Stomach (tissue), 9 donors: ENCODE results near the gene SAAL1. TPM values are rescaled to one million over a fixed set of nuclear protein-coding genes. Genes with fewer than 3 reads are reported as not detected.

Experiments used
- DNase-seq, 2 donors: peaks; one replicate each; pipeline versions ENCODE4 v3.0.0 to v3.0.0-alpha.2; 2013 to 2019
- H3K27ac ChIP-seq, 5 donors: fragments of 200-600 bp in 4 of 5; sonication (generic) in 4 of 5; one replicate each; pipeline ENCODE4 v1.5.1; 2013 to 2019; ENCODE audit warnings: mild to moderate bottlenecking in 1 of 5, moderate library complexity in 1 of 5
- H3K27me3 ChIP-seq, 3 donors: fragments of 200-600 bp; sonication (generic); one replicate each; pipeline ENCODE4 v1.5.1; 2017 to 2019; ENCODE audit warnings: mixed run types in 1 of 3
- H3K36me3 ChIP-seq, 4 donors: fragments of 200-600 bp; sonication (generic); 1 replicate in 3 of 4; 2 replicates in 1 of 4; pipeline ENCODE4 v1.5.1; 2016 to 2019
- H3K4me1 ChIP-seq, 4 donors: fragments of 200-600 bp; sonication (generic); one replicate each; pipeline ENCODE4 v1.5.1; 2016 to 2019
- H3K4me3 ChIP-seq, 4 donors: fragments of 200-600 bp; sonication (generic) in 3 of 4; one replicate each; pipeline ENCODE4 v1.5.1; 2016 to 2019; ENCODE audit warnings: mild to moderate bottlenecking in 1 of 4
- H3K9me3 ChIP-seq, 4 donors: fragments of 200-600 bp; sonication (generic); one replicate each; pipeline ENCODE4 v1.5.1; 2016 to 2019
- CTCF ChIP-seq, 7 experiments: fragments of 450-650 bp in 4 of 7; fragments of 200-600 bp in 3 of 7; sonication (generic) in 3 of 7; IDR thresholded peaks; one replicate each; pipeline ENCODE4 v1.5.1; 2016 to 2019; ENCODE audit warnings: antibody characterized with exemption in 7 of 7, control low read depth in 2 of 7, mild to moderate bottlenecking in 1 of 7
- EP300 ChIP-seq: sonication (generic); formaldehyde crosslinking; IDR thresholded peaks from one replicate; pipeline ENCODE4 v1.6.1; 2017; ENCODE audit warnings: antibody characterized with exemption
- POLR2A ChIP-seq, 4 donors: fragments of 450-650 bp; IDR thresholded peaks; one replicate each; pipeline ENCODE4 v1.6.1; 2016; ENCODE audit warnings: antibody characterized with exemption in 4 of 4, control low read depth in 2 of 4, mild to moderate bottlenecking in 1 of 4, moderate library complexity in 1 of 4
- POLR2AphosphoS5 ChIP-seq, 3 donors: sonication (generic); formaldehyde crosslinking; IDR thresholded peaks; one replicate each; pipeline ENCODE4 v1.6.1; 2016; ENCODE audit warnings: antibody characterized with exemption in 3 of 3
- WGBS, 5 donors: extraction: QIAGEN DNeasy Blood & Tissue Kit in 3 of 5; methylation state at CpG; one replicate each; pipeline versions ENCODE4 v1.1.5 to v1.1.7; 2013 to 2018; 5-methylcytosine and 5-hydroxymethylcytosine counted together
- intact Hi-C: fragments of 100-400 bp; cut with DNase I; formaldehyde crosslinking; loops from one replicate; pipeline ENCODE4 v1.15.1; 2023; ENCODE audit warnings: low total_unique reads
- polyA plus RNA-seq, 3 donors: library from polyadenylated mRNA; stranded (reverse); fragments of 200-250 nt; gene quantifications; one replicate each; pipeline ENCODE4 v1.2.3, GENCODE V29; 2013
- total RNA-seq, 5 donors: library from RNA; depleted of rRNA; stranded (reverse); fragments of >200 nt; gene quantifications; one replicate each; pipeline versions ENCODE4 v1.1.0 to v1.2.3, GENCODE V29; 2014 to 2016
- donor health status: healthy with polysubstance abuse.
- donor health status: Bipolar disorder and iron deficiency.
- donor health status: healthy.

SAAL1 gene
- total and polyA plus RNA-seq, 8 donors: 2.0 to 20.2 (median 10.8) TPM

GRCh38 chr11:18093959-18094358 is 11.9 kb downstream of the SAAL1 start:
- Histone ChIP-seq H3K36me3 (peaks cover 23 to 82% (median 79%) of the 10 kb centered on the region in 4 donors), H3K4me3 (no peak overlapping the region), H3K27me3 (no peaks in the 10 kb centered on the region), H3K4me1 (peaks cover 0 to 7% (median 0%) of the 10 kb centered on the region in 4 donors), H3K9me3 (no peaks in the 10 kb centered on the region), H3K27ac (no peak overlapping the region)
- intact Hi-C loops: no loop called here
- no peak for TF ChIP-seq EP300
- TF ChIP-seq POLR2A (IDR thresholded peaks at IDR 0.05): no peak
- TF ChIP-seq POLR2AphosphoS5 (IDR thresholded peaks at IDR 0.05): no peak
- no peak for TF ChIP-seq CTCF (IDR thresholded peaks at IDR 0.05)
- DNase-seq: no peak

GRCh38 chr11:18091731-18092130 is 14.2 kb downstream of the SAAL1 start:
- intact Hi-C loops: no loop called here
- peaks cover 0 to 7% (median 0%) of the 10 kb centered on the region in 4 donors for H3K4me1 ChIP-seq
- no peaks in the 10 kb centered on the region for H3K9me3 ChIP-seq
- 91 to 97% (median 95%) methylated on average over 2 of the region's 2 CpGs for WGBS, 5 donors
- no peaks in the 10 kb centered on the region for H3K27me3 ChIP-seq
- DNase-seq: no peak
- H3K4me3 ChIP-seq: no peak overlapping the region
- TF ChIP-seq POLR2A (IDR thresholded peaks at IDR 0.05): no peak
- TF ChIP-seq CTCF (IDR thresholded peaks at IDR 0.05): no peak
- TF ChIP-seq POLR2AphosphoS5 (IDR thresholded peaks at IDR 0.05): no peak
- TF ChIP-seq EP300: no peak
- H3K27ac ChIP-seq: no peak overlapping the region
- peaks cover 24 to 100% (median 92%) of the 10 kb centered on the region in 4 donors for H3K36me3 ChIP-seq

- WGBS, 5 donors: 73 to 94% (median 83%) methylated on average over 3 of the region's 3 CpGs
- Histone ChIP-seq H3K4me3 (no peak overlapping the region), H3K9me3 (no peaks in the 10 kb centered on the region), H3K36me3 (peaks cover 24 to 99% (median 91%) of the 10 kb centered on the region in 4 donors), H3K27ac (no peak overlapping the region), H3K4me1 (peaks cover 0 to 3% (median 0%) of the 10 kb centered on the region in 4 donors), H3K27me3 (no peaks in the 10 kb centered on the region)
- TF ChIP-seq EP300: no peak
- no peak for TF ChIP-seq POLR2A (IDR thresholded peaks at IDR 0.05)
- no peak for TF ChIP-seq POLR2AphosphoS5 (IDR thresholded peaks at IDR 0.05)
- TF ChIP-seq CTCF (IDR thresholded peaks at IDR 0.05): no peak
- DNase-seq: no peak
- intact Hi-C loops: no loop called here
These were observed 16.9 kb downstream of the SAAL1 start for GRCh38 chr11:18088966-18089365.

GRCh38 chr11:18088366-18088765 is 17.5 kb downstream of the SAAL1 start:
- H3K4me3 ChIP-seq: no peak overlapping the region
- 92 to 96% (median 95%) methylated on average over 2 of the region's 2 CpGs for WGBS, 5 donors
- intact Hi-C loops: no loop called here
- no peak overlapping the region for H3K27ac ChIP-seq
- DNase-seq: no peak
- H3K27me3 ChIP-seq: no peaks in the 10 kb centered on the region
- H3K9me3 ChIP-seq: no peaks in the 10 kb centered on the region
- TF ChIP-seq EP300: no peak
- no peak for TF ChIP-seq POLR2A (IDR thresholded peaks at IDR 0.05)
- H3K4me1 ChIP-seq: no peaks in the 10 kb centered on the region
- H3K36me3 ChIP-seq: peaks cover 20 to 99% (median 91%) of the 10 kb centered on the region in 4 donors

- Histone ChIP-seq H3K27ac (no peak overlapping the region), H3K4me1 (no peaks in the 10 kb centered on the region), H3K36me3 (peaks cover 6 to 74% (median 71%) of the 10 kb centered on the region in 4 donors), H3K27me3 (no peaks in the 10 kb centered on the region), H3K4me3 (no peak overlapping the region), H3K9me3 (no peaks in the 10 kb centered on the region)
- no peak for DNase-seq
- 64 to 72% (median 69%) methylated on average over 2 of the region's 2 CpGs for WGBS, 5 donors
- no peak for TF ChIP-seq EP300
- no peak for TF ChIP-seq POLR2A (IDR thresholded peaks at IDR 0.05)
- no peak for TF ChIP-seq POLR2AphosphoS5 (IDR thresholded peaks at IDR 0.05)
- TF ChIP-seq CTCF (IDR thresholded peaks at IDR 0.05): no peak
- intact Hi-C loops: no loop called here
These were observed 24.3 kb downstream of the SAAL1 start for GRCh38 chr11:18081551-18081950.
